Superior temporal gyrus (tissue), 1 donor: ENCODE data around the gene CORO1C.

ENCODE experiments used
- DNase-seq: peaks from one replicate; pipeline ENCODE4 v3.0.0-alpha.2; 2016; ENCODE audit errors: extremely low spot score

Gene CORO1C

DNA sequence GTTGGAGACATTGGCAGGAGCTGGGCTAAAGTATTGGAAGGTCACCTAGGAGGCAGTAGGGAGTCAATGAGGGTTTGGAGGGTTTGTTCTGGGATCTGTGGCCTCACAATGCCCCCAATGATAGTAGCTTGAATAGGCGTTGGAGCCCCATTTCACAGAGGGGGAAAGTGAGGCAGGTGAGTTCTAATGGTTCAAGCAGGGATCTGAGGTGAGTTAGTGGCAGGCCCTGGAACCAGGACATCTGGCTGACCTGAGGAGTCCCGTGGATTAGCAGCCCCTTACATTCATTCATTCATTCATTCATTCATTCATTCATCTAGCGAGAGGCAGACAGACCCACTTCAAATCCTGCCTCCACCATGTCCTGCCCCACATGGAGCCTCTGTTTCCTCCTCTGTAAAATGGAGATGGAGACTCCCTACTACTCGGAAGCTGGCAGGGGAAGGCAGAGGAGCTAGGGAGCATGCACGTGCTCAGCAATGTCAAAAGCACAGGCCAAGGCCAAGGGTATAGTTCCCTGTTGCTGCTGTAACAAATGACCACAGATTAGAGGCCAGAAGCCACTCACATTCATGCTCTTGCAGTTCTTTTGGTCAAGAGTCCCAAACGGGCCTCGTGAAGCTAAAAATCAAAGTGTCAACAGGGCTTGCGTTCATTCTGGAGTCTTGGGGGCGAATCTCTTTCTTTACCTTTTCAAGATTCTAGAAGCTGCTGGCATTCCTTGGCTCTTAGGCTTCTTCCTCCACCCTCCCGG, 131.2 kb downstream of the CORO1C start:
- DNase-seq: no peak

DNA sequence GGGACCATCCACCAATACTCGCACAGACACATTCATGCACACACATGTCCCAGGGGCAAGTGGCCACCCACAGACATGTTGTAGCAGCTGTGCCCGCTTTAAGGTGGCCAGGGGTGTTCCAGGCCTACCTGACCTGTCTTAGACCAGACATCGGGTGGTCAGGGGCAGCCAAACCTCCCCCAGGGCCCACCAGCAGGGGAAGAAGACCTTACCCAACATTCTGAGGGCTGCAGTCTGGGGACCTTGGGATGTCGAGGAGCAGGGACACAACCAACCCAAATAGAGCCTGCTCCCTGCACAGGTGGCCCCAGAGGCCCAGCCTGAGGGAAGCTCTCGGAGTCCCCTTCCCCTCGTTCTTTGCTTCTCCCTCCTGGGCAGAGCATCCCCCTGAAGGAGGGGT, 131.8 kb downstream of the CORO1C start:
- DNase-seq: no peak

- DNase-seq: no peak
These were observed 132.6 kb downstream of the CORO1C start for GRCh38 chr12:108598553-108599250.

DNA sequence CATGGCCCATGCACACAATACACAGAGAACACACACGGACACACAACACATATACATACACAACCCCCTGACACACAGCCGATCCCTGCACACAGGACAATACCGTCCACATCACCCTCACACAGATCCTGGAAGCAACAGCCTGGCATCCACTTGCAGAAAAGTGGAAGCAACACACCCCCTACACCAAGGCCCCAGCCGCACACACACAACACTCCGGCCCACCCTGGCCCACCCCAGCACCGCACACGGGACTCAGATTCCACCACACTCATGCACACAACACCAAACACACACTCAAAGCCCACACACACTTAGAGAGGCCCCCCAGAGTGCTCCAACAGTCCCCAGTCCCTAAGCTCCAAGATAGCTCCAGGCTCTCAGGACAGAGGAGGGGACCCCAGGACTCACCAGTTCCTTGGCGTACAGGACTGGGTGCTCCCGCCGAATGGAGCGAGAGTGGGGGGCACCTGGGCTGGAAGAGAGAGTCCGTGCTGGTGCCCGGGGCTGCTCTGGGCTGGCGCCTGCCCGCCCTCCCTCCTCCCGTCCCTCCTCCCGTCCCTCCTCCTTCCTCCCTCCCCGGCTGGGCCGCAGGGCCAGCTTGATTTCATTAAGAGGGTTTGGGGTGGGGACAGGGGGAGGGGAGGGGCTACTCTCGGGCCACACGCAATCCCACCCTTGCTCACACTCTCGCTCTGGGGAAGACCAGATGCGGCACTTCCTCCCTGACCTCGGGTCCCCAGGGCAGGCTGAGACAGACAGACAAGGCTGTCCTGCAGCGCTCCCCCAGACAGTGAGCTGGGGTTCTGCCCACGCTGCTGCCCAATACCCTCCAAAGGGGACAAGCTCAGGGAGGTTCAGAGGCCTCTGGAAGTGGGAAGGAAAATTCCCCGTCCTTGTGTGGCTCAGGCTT, 133.5 kb downstream of the CORO1C start, which contains the start of gene TMEM119:
Gene TMEM119 (minus strand): TSS at position 526 of the 913 bp plus-strand sequence. CDS start 5,701 bp downstream, outside the sequence.
- no peak for DNase-seq

DNA sequence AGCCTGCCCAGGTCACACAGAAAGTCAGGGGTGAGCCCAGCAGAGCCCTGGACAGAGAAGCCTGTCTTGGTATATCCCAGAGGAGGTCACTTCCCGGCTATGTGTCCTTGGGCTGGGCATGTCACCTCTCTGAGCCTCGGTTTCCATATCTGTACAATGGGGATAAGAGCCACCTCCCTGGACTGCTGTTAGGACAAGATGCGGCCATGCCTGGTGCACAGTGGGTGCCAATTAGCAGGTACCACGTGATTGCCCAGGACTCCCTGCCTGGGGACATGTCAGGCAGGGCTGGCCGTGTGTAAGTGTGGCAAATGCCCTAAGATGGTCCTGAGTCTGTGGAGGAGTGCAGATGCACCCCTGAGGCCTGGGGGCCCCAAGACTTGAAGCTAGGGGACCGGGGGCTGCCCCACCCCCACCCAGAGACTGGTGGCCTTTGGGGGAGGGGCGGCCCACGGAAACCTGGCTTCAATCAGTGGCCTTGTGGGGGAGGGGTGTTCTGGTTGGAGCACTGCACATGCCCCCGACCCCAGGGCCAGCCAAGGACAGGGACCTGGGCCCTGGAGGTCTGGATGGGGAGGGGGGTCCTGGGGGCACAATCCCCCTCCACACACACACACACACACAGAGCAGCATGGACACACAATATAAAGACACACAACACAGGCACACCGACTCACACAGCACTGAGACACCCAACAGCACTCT, 134.3 kb downstream of the CORO1C start:
- no peak for DNase-seq

- no peak for DNase-seq
These were observed 135.3 kb downstream of the CORO1C start for GRCh38 chr12:108595711-108596647.
